Retinal pigment epithelial cell (primary cell): ENCODE measurements around the gene CNTN4.

Experiments used
- DNase-seq: peaks from one replicate; pipeline ENCODE4 v3.0.0-alpha.2; 2010; ENCODE audit warnings: low read depth
- H3K4me3 ChIP-seq: 2 replicates; pipeline ENCODE4 v1.5.1; 2011; ENCODE audit warnings: mild to moderate bottlenecking, low read length, control low read depth, moderate library complexity
- TF ChIP-seq, protein P1 (sequence below): conservative IDR thresholded peaks from 2 replicates; pipeline ENCODE4 v1.5.1; 2011; ENCODE audit warnings: low read depth, low read length, control low read depth, inconsistent platforms

The CNTN4 gene

DNA sequence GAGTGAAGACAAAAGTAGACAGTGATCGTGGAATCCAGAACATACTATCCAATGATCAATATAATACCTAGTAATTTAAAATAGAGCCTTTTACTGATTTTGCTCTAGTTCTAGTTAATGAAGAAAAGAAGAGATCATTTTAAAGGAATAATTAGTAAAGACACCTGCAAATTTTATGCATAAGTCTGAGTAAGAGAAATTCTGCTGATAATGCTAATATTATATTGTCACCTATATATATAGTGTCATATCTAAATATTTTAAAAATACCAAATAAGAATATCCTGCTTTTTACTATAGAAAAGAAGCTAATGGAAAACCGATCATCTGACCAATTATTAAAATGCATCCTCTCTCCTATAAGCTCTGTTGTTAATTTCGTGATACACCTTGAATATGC lies 152.1 kb downstream of the CNTN4 start:
- TF ChIP-seq, protein P1, sequence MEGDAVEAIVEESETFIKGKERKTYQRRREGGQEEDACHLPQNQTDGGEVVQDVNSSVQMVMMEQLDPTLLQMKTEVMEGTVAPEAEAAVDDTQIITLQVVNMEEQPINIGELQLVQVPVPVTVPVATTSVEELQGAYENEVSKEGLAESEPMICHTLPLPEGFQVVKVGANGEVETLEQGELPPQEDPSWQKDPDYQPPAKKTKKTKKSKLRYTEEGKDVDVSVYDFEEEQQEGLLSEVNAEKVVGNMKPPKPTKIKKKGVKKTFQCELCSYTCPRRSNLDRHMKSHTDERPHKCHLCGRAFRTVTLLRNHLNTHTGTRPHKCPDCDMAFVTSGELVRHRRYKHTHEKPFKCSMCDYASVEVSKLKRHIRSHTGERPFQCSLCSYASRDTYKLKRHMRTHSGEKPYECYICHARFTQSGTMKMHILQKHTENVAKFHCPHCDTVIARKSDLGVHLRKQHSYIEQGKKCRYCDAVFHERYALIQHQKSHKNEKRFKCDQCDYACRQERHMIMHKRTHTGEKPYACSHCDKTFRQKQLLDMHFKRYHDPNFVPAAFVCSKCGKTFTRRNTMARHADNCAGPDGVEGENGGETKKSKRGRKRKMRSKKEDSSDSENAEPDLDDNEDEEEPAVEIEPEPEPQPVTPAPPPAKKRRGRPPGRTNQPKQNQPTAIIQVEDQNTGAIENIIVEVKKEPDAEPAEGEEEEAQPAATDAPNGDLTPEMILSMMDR = no peak
- no peak overlapping the region for H3K4me3 ChIP-seq
- DNase-seq = no peak

DNA sequence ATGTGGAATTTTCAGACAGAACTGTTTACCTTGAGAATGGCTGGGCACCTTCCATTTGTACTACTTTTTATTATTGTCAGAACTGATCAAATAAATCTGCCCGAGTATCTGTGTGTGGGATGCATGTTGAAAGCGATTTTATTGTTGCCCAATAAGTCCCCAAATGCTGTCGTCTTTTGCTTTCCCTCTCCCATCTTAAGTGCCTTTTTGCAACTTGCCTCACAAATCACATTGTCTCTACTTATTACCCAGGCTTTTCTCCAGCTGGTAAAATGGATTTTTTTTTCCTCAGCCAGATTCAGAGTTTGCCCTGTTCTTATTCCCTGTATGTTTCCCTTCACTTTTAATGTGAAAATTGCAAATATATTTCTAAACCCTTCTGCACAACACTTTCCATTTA lies 163.1 kb downstream of the CNTN4 start:
- no peak overlapping the region for H3K4me3 ChIP-seq
- TF ChIP-seq, protein P1 = no peak
- DNase-seq = no peak

DNA sequence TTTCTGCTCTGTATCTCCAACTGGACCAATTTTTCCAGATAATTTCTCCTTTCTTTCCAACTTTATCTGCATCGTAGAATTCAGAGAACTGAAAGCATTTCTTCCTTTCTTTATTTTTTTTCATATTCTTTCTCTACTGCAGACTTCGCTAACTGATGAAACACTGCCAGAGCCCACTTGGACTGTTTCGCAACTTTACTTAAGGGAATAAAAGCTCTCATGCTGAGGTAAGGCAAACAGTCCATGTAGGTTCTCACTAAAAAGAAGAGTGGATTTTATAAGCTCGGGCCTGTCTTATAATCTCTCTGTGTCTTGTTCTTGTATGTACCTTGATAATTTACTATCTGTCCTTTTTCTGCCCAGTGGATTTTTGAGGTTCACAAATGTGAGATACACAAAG lies 163.5 kb downstream of the CNTN4 start:
- TF ChIP-seq, protein P1 = no peak
- DNase-seq = no peak
- no peak overlapping the region for H3K4me3 ChIP-seq

DNA sequence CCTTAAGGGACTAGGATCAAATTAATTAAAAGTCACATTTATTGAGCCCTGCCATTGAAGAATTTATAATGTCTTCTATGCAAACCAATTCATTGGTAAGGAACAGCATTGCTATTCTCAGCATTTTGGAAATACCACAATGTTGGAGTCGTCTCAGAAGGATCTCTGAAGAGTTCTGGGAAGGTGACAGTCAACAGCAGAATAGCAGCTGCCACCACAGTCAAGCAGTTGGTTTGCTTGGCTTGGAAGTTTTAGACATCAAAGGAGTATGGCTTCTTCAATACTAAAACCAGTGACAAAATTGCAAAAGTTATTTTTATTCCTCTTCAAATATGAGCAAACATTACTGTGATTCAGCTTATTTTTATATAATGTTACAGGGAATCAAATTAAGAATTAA lies 167.9 kb downstream of the CNTN4 start:
- no peak for DNase-seq
- TF ChIP-seq, protein P1 = no peak
- H3K4me3 ChIP-seq = no peak overlapping the region

DNA sequence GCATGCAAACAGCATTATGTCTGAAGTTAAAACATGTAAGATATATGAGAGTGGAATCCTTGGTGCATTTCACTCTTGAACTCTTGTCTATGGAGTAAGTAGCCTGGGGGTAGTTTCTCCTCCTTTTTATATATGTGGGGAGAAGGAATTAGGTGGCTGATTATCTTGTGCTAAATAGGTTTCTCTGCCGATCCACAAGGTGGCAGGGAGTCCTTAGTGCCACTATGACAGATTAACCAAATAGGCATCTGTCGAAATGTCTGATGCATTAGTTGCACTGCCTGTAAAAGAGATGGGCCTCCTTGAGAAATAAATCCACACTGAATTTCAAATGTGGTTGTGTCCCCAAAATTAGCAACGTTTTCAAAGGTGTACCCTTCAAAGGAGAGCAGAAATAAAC lies 170.1 kb downstream of the CNTN4 start:
- TF ChIP-seq, protein P1 = no peak

DNA sequence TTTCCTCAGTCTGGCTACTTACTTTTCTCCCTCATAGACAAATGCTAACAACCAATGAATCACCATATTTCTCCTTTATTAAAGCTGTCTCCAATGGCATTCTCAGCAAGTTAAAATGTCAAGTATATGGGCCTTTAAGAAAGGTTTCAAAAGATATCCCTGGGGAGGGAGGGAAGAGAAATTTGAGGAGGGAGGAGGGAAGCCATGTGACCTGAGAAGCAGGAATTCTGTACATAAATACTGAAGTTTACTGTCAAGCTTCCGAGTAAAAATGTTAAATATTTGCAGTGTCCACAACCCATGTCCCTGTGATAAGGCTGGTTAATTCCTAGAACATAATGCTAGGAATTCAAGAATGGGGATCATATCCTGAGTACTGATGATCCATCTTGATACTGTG lies 175.9 kb downstream of the CNTN4 start:
- no peak for DNase-seq
- no peak overlapping the region for H3K4me3 ChIP-seq
- TF ChIP-seq, protein P1 = no peak

More for the DNA sequence above, 170.1 kb downstream of the CNTN4 start:
- no peak for DNase-seq
- H3K4me3 ChIP-seq = no peak overlapping the region

DNA sequence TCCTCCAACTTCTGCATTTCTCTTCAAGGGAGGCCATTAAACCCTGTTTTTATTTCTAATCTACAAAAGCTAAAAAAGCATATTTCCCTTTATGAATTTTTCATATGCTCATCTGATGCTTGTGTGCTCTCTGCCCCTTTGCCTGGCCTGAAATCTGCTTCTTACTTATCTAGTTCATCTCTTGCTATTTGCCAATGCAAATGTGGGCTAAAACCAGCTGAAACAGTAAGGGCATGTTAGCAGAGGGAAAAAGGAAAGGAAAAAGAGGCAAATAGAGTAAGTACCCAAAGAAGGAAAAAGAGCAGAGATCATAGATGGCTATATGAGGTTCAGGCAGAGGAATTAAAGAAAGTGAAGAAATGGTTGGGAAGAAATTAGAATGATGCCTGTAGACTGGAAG lies 185.2 kb downstream of the CNTN4 start:
- H3K4me3 ChIP-seq = no peak overlapping the region
- TF ChIP-seq, protein P1 = no peak
- DNase-seq = no peak
